Mesodermal cell (in vitro differentiated cells): ENCODE data around the gene DNAH5.

Experiments used
- H3K27ac ChIP-seq: 2 replicates; pipeline ENCODE4 v1.7.0; 2013; ENCODE audit warnings: mild to moderate bottlenecking, low read depth, low read length, moderate library complexity; ENCODE audit not compliant: severe bottlenecking
- H3K36me3 ChIP-seq: 2 replicates; pipeline ENCODE4 v1.7.1; 2013; ENCODE audit warnings: mild to moderate bottlenecking, low read length, moderate library complexity; ENCODE audit not compliant: control insufficient read depth, insufficient read depth
- H3K4me1 ChIP-seq: one replicate; pipeline ENCODE4 v1.7.1; 2013; ENCODE audit warnings: mild to moderate bottlenecking, low read length; ENCODE audit not compliant: insufficient read depth, control insufficient read depth, poor library complexity, severe bottlenecking
- H3K4me3 ChIP-seq: 2 replicates; pipeline ENCODE4 v1.7.0; 2013; ENCODE audit warnings: low read length, control low read depth, mild to moderate bottlenecking; ENCODE audit not compliant: insufficient read depth, poor library complexity, severe bottlenecking; ENCODE audit errors: extremely low read depth
- H3K9me3 ChIP-seq: 2 replicates; pipeline ENCODE4 v1.7.1; 2013; ENCODE audit warnings: mild to moderate bottlenecking, low read length, moderate library complexity; ENCODE audit not compliant: control insufficient read depth
- WGBS, 2 experiments: methylation state at CpG; one replicate each; pipeline ENCODE4 v1.1.5; 2013; ENCODE audit warnings: missing lambda C conversion rate in 2 of 2; ENCODE audit not compliant: insufficient coverage in 2 of 2; 5-methylcytosine and 5-hydroxymethylcytosine counted together

DNAH5 gene

DNA sequence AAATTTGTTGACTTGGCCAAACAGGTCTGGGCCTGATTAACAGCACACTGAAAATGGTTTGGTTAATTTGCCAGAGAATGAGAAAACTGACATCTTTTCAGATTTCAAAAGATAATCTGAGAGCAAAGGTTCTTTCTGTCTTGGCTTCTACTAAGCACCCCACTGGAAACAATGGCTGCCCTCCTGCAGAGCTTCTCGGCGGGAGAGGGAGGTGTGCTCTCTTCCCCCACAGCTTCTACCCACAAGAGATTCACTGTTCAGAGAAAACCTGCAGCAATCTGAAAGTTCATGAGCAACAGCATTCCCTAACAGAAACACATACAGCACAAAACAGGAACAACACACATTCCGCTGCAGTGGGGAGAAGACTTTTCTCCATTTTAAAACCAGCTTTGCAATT is 3.0 kb downstream of the DNAH5 start:
- H3K4me1 ChIP-seq: peaks cover 5% of the 10 kb centered on the region
- WGBS, 2 experiments: 40% methylated on average over 2 of the region's 3 CpGs

DNA sequence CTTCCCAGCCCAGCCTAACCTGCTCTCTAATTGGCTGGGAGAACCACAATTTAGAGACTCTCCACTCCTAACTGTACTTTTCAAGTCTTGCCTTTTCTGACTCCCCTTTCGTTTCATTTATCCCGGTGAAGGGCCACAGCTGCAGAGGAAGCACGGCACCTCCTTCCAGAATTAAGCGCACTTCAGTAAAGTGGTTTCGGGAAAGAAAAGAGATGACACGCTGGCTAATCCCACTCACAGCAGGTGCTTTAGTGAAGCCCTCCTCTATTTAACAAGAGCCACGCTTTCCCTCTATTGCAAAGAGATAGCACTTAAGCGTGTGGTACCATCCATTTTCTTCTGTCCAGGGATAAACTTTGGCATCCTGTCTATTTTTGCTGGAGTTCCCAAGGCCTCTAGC is 4.8 kb downstream of the DNAH5 start:
- Histone ChIP-seq H3K4me1 (peaks cover under 1% of the 10 kb centered on the region), H3K27ac (no peak overlapping the region), H3K9me3 (no peaks in the 10 kb centered on the region), H3K4me3 (no peak overlapping the region), H3K36me3 (no peaks in the 10 kb centered on the region)
- 63 to 78% methylated on average over 8 of the region's 8 CpGs for WGBS, 2 experiments

More for the DNA sequence above, 3.0 kb downstream of the DNAH5 start:
- Histone ChIP-seq H3K4me3 (no peak overlapping the region), H3K9me3 (no peaks in the 10 kb centered on the region), H3K36me3 (no peaks in the 10 kb centered on the region), H3K27ac (no peak overlapping the region)

DNA sequence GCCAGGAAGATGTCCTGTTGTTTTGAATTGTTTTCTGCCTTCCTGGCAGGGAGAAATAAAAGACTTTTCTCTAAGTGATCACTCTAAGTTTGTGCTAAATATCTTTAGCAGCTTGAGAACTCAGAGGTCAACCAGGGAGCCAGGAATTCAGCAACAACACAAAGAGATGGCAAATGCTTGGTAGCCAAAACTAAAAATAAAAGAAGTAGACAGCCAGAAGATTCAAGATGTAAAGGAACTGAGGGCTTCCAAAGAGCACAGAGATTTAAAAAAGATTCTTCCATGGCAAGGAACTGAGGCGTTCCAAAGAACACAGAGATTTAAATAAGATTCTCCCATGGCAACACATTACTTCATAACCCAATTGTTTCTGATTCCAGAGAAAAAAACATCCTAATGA is 9.6 kb downstream of the DNAH5 start:
- no peaks in the 10 kb centered on the region for H3K36me3 ChIP-seq
- no peaks in the 10 kb centered on the region for H3K4me1 ChIP-seq
- H3K4me3 ChIP-seq: no peak overlapping the region
- no peak overlapping the region for H3K27ac ChIP-seq
- no CpG with 5 or more reads among the region's 1 CpG for WGBS, 2 experiments
- no peaks in the 10 kb centered on the region for H3K9me3 ChIP-seq

- Histone ChIP-seq H3K27ac (no peak overlapping the region), H3K9me3 (no peaks in the 10 kb centered on the region), H3K36me3 (no peaks in the 10 kb centered on the region), H3K4me1 (no peaks in the 10 kb centered on the region), H3K4me3 (no peak overlapping the region)
- 71 to 75% methylated on average over 1 to 2 of the region's 2 CpGs for WGBS, 2 experiments
These were observed 10.4 kb downstream of the DNAH5 start for GRCh38 chr5:13934125-13934524.

DNA sequence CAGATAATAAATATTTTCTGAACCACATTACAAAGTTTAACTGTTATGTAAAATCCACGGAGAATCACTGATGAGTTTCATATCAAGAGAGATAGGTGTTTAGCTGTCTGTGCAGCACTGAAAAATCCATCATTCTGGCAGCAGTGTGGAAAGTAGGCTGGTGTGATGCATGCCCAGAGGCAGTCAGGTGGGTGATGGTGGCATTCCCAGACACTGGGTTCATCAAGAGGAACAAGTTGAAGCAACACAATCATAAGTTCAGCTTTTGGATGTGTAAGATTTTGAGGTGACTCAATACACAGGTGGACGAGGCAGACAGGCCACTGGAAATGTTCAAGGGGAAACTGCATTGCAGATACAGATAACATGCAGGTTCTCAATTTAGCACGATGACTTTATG is 11.9 kb downstream of the DNAH5 start:
- H3K4me1 ChIP-seq: no peaks in the 10 kb centered on the region
- no peaks in the 10 kb centered on the region for H3K9me3 ChIP-seq
- H3K4me3 ChIP-seq: no peak overlapping the region
- no peak overlapping the region for H3K27ac ChIP-seq
- 93 to 94% methylated on average over 2 to 3 of the region's 3 CpGs for whole genome bisulfite sequencing, 2 experiments
- no peaks in the 10 kb centered on the region for H3K36me3 ChIP-seq

- Histone ChIP-seq H3K27ac (no peak overlapping the region), H3K36me3 (no peaks in the 10 kb centered on the region), H3K9me3 (no peaks in the 10 kb centered on the region), H3K4me3 (no peak overlapping the region), H3K4me1 (no peaks in the 10 kb centered on the region)
These were observed 12.5 kb downstream of the DNAH5 start for GRCh38 chr5:13932011-13932410.

DNA sequence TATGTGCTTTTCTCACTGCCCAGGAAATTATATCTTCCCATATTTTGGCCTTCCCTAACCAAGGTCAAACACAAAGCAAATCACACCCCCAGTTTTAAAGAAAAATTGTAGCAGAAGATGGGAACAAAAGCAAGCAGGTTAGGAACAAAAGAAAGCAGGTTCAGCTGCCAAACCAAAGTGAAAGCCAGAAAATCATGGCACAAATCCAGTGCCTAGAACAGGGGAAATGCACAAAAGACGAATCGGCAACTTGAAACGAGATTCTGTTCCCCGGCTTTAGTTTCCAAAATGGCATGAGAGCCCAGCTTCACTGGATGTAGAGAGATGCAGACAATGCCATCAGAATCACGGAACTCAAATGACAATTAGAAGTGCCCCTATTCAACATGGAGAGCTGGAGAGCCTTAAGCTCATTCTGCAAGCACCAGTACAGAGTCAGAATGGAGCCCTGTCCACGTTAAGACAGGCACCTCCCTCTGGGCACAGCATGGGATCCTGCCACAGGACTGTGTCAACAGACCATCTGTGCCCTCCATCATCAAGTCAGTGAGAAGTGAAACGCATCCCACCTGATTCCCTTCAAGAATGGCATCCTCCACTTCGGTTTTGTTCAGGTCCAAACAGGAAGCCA is 13.8 kb downstream of the DNAH5 start:
- WGBS, 2 experiments: 84 to 90% methylated on average over 8 of the region's 8 CpGs
- Histone ChIP-seq H3K9me3 (no peaks in the 10 kb centered on the region), H3K36me3 (no peaks in the 10 kb centered on the region), H3K4me3 (no peak overlapping the region), H3K4me1 (no peaks in the 10 kb centered on the region), H3K27ac (no peak overlapping the region)

DNA sequence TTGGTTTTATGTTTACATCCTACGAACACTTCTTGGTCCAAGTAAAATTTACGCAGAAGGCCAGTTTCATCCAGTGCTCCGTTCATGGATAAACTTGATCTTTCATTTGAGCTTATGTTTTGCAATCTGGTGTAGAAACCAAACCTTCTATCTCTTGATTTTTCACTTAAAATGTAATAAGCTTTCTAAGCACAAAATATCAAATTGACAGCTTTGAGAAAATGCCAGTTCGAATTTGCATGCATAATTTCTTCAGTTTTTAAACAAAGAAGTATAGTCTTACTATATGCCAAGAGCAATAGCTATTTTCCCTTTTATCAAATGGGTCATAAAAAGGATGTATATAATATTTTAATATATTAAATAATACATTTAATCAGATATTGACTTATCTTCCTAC is 17.8 kb downstream of the DNAH5 start:
- H3K36me3 ChIP-seq: no peaks in the 10 kb centered on the region
- 100% methylated on average over 1 of the region's 4 CpGs; no CpG with 5 or more reads in 1 of the 2 experiments for WGBS, 2 experiments
- no peak overlapping the region for H3K27ac ChIP-seq
- H3K4me3 ChIP-seq: no peak overlapping the region
- H3K4me1 ChIP-seq: peaks cover 3% of the 10 kb centered on the region
- H3K9me3 ChIP-seq: no peaks in the 10 kb centered on the region

DNA sequence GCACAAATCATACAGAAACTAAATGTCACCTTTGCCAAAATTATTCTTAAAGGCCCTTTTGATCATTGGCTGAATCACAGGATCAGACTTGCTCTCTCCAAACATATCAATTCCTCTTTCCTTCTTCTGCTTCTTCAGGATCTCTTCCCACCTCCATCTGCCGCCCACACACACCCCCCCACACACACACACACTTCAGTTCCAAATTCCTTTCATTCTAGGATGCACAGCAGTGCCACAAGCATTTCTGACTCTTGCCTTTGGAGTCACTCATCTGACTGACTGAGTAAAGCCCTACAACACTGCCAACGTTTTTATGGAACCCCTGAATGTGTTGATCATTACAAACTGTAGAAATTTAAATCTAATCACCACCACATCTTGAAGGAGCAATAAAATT is 22.9 kb downstream of the DNAH5 start:
- H3K4me3 ChIP-seq: no peak overlapping the region
- H3K27ac ChIP-seq: no peak overlapping the region
- WGBS, 2 experiments: 50 to 80% methylated on average over 1 of the region's 2 CpGs
- H3K4me1 ChIP-seq: peaks cover 5% of the 10 kb centered on the region
- H3K36me3 ChIP-seq: no peaks in the 10 kb centered on the region
- no peaks in the 10 kb centered on the region for H3K9me3 ChIP-seq

GRCh38 chr5:13919786-13920185 is 24.7 kb downstream of the DNAH5 start:
- WGBS, 2 experiments: 100% methylated on average over 1 of the region's 1 CpG; no CpG with 5 or more reads in 1 of the 2 experiments
- Histone ChIP-seq H3K36me3 (no peaks in the 10 kb centered on the region), H3K4me1 (peaks cover 5% of the 10 kb centered on the region), H3K27ac (no peak overlapping the region), H3K9me3 (no peaks in the 10 kb centered on the region), H3K4me3 (no peak overlapping the region)

DNA sequence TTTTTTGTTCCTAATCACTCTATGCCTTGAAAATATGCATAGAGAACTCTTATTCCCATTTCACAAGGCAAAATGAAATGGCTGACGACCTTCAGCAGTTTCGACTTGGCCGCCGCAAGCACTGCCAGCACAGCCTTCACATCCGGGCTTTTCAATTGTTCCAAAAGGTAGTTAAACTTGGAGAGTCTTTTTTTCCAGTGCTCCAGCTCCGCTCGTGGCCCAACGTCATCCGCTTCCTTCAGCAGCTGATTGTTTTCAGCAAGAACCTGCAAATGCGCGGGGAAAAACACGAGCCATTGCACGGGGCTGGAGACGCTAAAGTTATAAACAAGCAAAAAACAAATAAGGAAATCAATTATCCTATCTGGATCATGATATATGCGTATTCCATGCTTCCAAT is 25.4 kb downstream of the DNAH5 start:
- 92 to 98% methylated on average over 10 to 11 of the region's 15 CpGs for WGBS, 2 experiments
- no peaks in the 10 kb centered on the region for H3K36me3 ChIP-seq
- no peaks in the 10 kb centered on the region for H3K9me3 ChIP-seq
- no peak overlapping the region for H3K4me3 ChIP-seq
- no peak overlapping the region for H3K27ac ChIP-seq
- H3K4me1 ChIP-seq: peaks cover 5% of the 10 kb centered on the region
